GM12891 (cell line): ENCODE data around the gene RECK.

Experiments
- POLR2A ChIP-seq: IDR thresholded peaks from 2 replicates; pipeline ENCODE4 v1.6.1; 2011; ENCODE audit warnings: low read depth, low read length, control low read depth
- POLR2AphosphoS5 ChIP-seq: IDR thresholded peaks from 2 replicates; pipeline ENCODE4 v1.6.1; 2011; ENCODE audit warnings: low read depth, low read length, control low read depth
- POU2F2 ChIP-seq: IDR thresholded peaks from 2 replicates; pipeline ENCODE4 v1.6.1; 2011; ENCODE audit warnings: low read depth, mild to moderate bottlenecking, control low read depth, low read length, moderate library complexity
- TAF1 ChIP-seq: IDR thresholded peaks from 2 replicates; pipeline ENCODE4 v1.6.1; 2011; ENCODE audit warnings: low read depth, low read length, control low read depth

DNA sequence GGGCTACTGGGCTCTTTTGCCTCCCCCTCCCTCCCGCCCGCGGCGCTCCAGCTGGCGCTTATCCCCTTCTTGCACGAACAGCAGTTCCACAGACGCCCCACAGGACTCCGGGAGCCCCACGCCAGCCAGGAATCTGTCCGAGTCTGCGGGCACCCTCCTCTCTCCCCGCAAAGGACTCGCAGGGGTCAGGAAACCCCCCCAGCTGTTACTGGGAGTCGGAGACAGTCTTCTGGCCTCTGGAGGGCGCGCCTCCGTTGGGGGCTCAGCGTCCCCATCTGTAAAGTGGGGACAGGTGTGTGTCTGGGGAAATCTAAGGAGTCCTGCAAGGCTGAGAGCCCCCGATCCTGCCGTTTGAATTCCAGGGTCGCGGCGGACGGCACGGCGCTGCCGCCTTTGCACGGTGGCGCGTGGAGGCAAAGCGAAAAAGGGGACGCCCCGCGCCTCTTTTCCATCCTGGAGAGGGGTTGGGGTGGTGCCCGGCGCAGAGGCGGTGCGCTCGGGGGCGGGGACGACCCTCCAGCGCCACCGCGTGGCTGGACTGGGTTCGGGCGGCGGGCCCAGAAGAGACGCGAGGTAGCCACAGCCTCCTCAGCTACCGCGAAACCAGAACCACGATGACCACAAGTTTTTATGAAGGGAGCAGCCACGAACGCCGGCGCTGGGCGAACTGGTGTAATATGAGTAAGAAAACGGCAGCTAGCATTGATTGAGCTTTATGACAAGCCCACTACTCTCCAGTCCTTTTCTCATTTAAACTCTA is 129.6 kb downstream of the RECK start:
- TF ChIP-seq POLR2A = no peak
- TF ChIP-seq POLR2AphosphoS5 = no peak
- TF ChIP-seq TAF1 = no peak
- TF ChIP-seq POU2F2 = 0 out of 2 replicates have a peak, but pooled peaks have one; percentile 32
